ENCODE measurements around the gene MS4A1.

- no peak for TF ChIP-seq CTCF (IDR thresholded peaks at IDR 0.05)
- TF ChIP-seq POLR2A (IDR thresholded peaks at IDR 0.05), result no peak
Measured at GRCh38 chr11:60493454-60493853, 37.8 kb downstream of the MS4A1 start.

Data from right lobe of liver (tissue), 4 donors.